Measurements from ENCODE around the gene ZNF485.
"Not testable (repeated sequence)": the region's sequence is repeated elsewhere in the genome, so short reads cannot be mapped to it uniquely, and the experiment has no call there.

Gene ZNF485

DNA sequence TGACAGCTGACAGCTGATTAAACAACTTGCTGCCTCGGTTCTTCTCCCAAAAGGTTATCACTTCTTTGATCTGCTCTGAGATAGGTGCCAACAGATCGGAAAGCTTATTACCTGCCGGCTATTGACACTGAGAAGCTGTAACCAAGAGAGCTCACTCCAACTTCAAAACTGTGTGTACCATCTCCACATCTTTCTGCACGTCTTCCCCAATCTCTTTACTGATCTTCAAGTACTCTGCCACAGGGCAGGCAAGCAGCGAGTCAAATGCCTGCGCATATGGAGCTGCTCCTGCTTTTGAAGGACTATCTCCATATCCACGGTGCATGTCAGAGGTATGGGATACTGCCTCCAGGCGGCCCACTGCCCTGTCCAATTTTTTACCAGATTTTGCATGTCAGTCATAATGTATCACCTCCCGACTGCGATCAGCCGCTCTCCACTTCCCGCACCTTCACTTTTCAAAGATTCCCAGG, 352 bp upstream of the ZNF485 start:
- no peak for DNase-seq (ENCODE audit: low spot score)

DNA sequence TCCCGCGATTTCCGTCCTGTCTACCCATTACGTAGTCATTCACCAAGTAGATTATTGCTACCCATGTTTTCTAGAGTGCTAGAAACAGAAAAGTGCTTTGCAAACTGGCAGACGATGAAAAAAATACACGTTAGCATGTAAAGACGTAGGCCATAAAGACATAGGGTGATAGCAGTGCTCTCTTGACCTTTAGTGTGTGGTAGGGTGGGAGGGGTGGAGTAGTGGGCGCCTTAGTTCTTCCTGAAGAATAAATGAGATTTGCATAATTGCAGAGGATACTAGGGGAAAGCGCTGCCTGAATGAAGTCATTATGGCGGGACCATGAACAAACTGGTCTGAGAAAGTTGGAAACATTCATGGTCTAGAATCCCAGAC, 948 bp downstream of the ZNF485 start:
- no peak for DNase-seq (ENCODE audit: low spot score)

DNA sequence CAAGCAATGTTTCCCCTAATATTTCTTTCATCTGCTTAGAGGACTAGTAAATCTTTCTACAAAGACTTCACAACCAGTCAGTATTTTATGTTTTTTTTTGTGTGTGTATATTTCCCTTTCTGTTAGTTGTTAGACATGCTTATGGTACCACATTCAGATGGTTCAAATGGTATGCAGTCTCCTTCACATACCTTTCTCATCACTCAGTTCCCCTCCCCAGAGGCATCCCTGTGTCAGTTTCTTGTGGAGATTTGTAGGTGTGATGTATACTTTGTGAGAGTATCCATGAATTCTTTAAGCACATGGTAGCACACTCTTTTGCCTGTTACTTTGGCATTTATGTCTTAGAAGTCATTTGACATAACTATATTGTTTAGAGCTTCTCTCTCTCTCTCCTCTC, 4.4 kb downstream of the ZNF485 start:
- no peak for DNase-seq (ENCODE audit: low spot score)

DNA sequence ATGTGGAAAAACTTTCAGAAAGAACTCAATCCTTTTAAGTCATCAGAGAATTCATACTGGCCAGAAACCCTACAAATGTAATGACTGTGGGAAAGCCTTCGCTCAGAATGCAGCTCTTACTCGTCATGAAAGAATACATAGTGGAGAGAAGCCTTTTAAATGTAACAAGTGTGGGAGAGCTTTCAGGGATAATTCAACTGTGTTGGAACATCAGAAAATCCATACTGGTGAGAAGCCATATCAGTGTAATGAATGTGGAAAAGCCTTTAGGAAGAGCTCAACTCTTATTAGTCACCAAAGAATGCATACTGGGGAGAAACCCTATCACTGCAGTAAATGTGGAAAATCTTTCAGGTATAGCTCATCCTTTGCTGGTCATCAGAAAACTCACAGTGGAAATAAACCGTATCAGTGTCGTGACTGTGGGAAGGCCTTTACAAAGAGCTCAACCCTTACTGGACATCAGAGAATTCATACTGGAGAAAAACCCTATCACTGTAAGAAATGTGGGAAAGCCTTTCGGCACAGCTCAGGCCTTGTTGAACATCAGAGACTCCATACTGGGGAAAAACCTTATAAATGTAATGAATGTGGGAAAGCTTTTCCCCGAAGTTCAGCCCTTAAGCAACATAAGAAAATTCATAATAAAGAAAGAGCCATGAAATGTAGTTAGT, 10.6 kb downstream of the ZNF485 start:
- DNase-seq (ENCODE audit: low spot score) = no peak

DNA sequence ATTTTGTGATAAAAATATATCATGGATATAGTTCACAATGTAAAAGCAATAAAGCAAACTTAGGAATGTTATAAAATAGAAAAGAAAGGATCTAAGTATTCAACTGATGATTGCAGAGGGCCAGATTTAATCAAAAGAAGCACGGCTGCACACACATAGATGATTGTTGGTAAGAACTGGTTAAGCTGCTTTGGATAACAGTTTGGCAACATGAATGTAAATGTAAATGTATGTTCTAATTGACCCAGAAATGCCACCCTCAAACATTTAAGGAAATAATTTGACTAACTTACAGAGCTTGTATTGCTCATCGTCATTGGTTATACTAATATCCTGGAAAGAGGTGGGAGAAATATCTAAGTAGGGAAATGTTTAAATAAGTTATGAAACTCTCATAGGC, 13.1 kb downstream of the ZNF485 start:
- no peak for DNase-seq (ENCODE audit: low spot score)

DNA sequence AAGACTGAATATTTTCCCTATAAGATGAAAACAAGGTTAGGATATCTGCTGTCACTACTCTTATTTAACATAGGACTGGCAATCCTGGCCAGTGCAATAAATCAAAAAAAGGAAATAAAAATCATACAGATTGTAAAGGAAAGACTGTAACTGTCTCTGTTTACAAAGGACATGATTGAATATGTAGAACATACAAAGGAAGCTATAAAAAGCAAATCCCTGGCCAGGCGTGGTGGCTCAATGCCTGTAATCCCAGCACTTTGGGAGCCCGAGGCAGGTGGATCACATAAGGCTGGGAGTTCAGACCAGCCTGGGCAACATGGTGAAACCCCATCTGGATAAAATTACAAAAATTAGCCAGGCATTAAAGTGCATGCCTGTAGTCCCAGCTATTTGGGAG, 15.8 kb downstream of the ZNF485 start:
- no peak for DNase-seq (ENCODE audit: low spot score)

DNA sequence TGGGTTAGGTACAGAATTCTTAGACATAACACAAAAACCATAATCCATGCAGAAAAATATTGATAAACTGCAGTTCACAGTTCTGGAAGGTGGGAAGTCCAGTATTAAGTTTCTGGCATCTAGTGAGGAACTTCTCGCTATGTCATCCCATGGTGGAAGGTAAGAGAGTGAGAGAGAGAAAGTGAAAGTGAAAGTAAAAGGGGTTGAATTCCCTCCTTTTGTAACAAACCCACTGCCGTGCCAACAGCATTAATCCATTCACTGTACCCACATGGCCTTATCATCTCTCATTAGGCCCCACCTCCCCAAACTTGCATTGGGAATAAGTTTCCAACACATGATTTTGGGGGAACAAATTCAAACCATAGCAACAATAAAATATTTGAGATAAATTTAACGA, 17.1 kb downstream of the ZNF485 start:
- no peak for DNase-seq (ENCODE audit: low spot score)

DNA sequence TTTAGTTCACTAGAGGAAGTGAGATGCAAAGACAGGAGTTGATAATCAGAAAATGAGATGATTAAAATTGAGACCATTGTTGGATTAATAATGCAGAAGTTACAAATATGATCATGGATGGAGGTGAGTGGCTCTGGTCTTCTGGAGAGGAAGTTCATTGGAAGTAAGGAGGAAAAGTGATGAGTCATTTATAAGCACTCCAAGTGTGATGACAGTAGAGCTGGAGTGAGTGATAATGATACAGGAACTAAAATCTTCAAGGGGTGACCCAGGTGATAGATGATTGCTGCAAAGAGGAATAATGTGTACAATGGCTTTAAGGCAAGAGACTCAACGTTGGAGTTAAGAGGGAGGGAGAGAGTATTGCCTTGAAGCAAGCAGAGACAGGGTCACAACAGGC, 21.7 kb downstream of the ZNF485 start:
- no peak for DNase-seq (ENCODE audit: low spot score)

DNA sequence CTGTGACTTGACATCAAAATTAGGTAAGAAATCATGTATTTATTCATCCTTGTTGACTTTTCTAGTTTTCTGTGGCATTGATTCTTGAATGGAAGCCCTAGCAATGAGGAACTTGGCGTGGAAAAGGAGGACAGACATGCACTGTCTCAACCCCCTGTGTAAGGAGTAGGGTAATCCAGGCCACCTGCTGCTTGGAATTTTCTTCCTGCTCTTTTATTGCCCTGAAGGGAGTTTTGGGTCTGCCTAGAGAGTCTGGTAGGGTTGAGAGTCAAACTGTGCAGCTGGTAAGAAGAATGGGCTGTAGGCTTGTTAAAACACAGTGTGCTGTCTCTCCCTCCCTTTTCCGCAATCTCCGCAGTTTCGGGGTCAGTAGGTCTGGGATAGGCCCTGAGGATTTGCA, 22.7 kb downstream of the ZNF485 start:
- DNase-seq (ENCODE audit: low spot score) = no peak

DNA sequence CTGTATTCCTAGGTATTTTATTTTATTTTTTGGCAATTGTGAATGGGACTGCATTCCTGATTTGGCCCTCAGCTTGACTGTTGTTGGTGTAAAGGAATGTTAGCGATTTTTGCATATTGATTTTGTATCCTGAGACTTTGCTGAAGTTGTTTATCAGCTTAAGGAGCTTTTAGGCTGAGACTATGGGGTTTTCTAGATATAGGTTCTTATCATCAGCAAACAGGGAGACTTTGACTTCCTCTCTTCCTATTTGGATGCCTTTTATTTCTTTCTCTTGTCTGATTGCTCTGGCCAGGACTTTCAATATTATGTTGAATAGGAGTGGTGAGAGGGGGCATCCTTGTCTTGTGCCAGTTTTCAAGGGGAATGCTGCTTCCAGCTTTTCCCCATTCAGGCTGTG, 29.6 kb downstream of the ZNF485 start:
- DNase-seq (ENCODE audit: low spot score) = not testable (repeated sequence)

DNA sequence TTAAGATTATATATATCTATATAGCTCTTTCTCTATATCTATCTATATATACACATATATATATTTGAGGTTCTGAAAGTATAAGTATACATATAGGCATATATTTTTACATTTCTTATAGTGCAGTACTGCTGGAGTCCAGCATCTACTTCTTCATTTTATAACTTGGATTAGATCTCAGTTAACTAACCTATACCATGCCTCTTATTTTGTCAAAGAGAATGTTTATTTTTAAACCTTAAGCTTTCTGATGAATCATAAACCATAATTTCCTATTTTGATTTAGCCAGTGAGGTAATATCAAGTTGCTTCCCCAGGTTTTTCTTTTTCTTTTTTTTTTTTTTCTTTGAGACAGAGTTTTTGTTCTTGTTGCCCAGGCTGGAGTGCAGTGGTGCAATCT, 34.4 kb downstream of the ZNF485 start:
- no peak for DNase-seq (ENCODE audit: low spot score)

DNA sequence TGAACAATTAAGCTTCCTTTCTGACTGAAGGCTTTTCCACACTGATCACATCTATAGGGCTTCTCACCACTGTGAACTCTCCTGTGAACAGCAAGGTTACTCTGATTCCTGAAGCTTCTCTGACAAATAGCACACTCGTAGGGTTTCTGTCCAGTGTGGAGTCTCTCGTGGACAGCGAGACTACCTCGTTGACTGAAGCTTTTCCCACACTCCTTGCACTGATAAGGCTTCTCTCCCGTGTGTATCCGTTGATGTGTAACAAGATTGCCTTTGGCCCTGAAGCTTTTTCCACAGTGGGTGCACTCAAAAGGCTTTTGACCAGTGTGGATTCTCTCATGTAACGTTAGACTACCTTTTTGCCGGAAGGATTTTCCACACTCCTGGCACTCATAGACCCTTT, 38.0 kb downstream of the ZNF485 start:
- no peak for DNase-seq (ENCODE audit: low spot score)

DNA sequence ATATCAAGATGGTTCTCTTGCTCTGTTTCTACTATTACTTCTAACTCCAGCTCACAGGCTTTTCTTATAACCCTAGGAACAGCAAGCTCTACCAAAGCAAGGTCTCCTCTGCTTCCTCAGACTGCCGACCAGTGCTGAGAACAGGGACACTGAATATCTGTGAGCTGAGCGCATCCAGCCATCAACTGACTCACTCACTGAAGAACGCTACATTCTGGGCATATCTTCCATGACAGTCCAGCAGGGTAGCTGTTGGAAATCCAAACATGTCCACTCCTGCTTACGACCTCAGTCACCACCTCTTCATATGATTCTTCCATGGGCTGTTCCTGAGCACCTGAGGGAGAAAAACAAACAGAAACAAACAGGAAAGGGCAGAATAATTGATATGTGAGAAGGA, 39.6 kb downstream of the ZNF485 start:
- no peak for DNase-seq (ENCODE audit: low spot score)

DNA sequence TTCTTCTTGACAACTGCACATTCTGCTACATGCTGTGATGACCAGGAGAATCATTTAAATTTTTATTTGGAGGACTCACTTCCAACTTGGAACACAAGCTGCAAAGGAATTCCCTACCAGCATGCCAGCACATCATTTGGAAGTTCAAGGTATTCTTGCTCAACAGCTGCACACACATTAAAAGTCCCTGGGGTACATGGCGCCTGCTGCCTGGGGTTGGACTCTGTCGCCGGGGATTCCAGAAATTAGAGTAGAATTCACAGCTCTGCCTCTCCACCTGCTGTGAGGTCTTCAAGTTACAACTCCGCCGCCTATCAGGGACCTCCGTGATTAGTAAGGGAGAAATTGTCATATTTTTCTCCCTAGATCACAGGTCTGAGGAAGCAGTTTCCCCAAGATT, 41.3 kb downstream of the ZNF485 start:
- DNase-seq (ENCODE audit: low spot score) = no peak

DNA sequence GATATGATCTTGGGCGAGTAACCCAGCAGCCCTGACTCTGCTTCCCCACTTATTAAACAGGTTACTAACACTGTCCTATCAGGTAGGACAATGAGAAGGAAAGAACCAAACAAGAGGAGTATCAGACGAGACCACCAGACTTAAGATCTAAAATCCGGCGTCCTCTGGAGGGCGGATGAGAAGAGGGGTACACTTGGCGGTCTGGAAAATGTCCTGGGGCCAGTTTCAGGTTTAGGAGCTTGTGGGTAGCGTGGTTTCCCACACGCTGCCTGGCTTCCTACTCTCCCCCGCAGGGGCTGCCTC, 41.8 kb downstream of the ZNF485 start:
- DNase-seq (ENCODE audit: low spot score) = peak; percentile 16

DNA sequence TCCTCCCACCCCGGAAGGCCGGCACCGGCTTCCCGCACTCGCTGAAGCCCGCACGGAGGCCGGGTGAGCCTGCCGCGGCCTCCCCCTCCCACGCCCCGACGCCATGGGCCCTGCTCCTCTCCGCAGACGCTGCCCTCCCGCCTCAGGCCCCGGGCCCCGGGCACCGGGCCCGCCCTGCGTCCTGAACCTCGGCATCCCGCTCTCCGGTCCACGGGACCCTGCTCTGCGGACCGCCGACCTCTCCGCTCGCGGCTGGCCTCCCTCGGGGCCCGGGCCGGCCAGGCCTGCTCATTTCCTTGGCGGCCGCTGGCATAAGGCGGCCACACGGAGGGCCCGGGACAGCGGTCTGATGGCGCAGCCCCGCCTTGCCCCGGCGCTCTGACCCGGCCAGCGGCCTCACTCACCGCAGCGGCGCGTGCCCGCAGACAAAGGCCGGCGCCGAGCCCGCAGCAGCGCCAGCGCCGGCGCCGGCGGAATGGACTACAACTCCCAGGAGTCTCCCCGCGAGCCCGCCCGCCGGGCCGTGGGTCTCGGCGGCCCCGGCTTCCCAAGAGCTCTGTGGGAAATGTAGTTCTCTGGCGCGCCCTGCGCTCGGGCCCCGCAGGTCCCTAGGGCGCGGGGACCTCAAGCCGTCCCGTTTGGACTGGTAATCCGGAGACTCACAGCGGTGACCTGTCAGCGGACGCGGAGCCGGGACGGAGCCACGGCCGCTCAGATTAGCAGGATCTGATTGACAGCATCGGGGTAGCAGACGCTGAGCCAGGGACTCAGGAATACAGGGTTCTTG, 42.4 kb downstream of the ZNF485 start, which contains the start of gene ZNF32:
ZNF32 (minus strand) TSS at position 484 of the 787 bp plus-strand sequence. CDS start 2,748 bp downstream, outside the sequence.
- peak; percentile 85 for DNase-seq (ENCODE audit: low spot score)

DNA sequence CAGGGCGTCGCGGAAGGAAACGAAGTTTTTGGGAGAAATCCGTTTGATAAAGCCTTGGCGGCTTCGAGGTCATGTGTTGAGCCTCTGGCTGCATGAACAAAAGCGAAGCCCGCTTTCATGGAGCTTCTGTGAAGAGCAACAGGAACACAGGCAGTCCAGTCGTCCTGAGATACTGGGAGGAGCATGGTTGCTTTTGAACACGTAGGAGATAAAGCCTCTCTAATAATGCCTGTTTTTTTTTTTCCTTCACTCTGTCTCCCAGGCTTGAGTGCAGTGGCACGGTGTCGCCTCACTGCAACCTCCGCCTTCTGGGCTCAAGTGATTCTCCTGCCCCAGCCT, 42.9 kb downstream of the ZNF485 start:
- no peak for DNase-seq (ENCODE audit: low spot score)

DNA sequence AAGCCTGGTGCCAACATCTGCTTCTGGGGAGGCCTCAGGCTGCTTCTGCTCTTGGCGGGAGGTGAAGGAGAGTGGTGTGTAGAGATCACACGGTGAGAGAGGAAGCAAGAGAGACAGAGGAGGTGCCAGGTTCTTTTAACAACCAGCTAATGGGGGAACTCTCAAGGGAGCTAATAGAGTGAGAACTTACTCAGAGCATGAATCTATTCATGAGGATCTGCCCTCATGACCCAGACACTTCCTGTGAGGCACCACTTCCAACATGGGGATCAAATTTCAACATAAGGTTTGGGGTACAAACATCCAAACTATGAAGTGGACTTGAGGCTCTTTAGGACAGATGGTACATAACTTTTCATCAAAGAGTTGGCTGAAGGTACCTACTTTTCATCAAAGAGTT, 47.5 kb downstream of the ZNF485 start:
- no peak for DNase-seq (ENCODE audit: low spot score)

DNA sequence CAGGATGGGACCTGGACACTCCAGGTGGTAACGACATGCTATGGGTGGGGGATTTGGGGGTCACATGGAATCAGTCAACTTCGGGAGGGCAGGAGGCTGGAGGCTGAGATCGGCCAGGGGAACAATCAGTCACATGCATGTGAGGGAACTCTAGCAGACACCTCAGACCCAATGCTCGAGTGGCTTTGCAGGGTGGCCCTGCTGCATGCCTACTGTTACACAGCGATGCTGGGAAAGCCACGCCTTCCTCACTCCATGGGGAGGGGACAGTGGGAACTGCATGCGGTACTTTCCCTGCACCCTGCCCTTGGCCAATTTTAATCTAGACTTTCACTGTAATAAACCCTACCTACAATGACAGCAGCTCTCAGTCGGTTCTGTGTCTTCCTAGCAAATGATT, 49.1 kb downstream of the ZNF485 start:
- no peak for DNase-seq (ENCODE audit: low spot score)

DNA sequence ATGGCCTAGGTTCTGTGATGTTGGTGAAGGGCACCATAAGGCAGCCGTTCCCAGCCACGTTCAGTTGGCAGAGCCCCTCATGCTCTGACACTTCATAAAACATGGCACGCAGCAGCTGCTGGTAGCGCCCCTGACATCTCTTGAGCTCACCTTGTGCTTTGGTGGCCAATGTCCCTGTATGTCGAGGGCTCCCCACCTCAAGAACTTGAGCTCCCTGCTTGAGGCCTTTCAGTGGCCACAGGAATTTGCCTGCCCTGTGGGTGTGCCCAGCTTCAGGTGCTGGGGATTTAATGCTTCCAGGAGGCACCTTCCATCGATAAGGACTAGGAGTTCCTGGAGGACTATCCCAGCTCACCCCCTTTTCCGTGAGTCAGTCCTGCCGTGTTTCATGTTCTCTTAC, 52.0 kb downstream of the ZNF485 start:
- DNase-seq (ENCODE audit: low spot score) = no peak

DNA sequence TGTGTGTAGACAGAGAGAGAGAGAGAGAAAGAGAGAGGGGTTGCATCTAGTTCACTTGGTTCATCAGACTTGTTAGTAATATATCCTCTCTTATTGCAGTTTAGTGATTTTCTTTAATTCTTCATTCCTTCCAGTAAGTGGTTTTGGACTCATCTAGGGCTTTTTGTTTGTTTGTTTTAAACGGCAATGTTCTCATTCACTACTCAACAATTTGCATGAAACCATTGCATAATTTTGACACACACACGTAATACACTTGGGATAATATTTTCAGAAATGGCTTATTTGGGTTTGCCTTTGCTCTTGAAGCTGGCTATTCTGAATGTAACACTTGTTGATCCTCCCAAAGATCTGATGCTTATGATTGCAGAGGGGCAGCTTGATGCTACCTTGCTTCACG, 58.8 kb downstream of the ZNF485 start:
- no peak for DNase-seq (ENCODE audit: low spot score)

DNA sequence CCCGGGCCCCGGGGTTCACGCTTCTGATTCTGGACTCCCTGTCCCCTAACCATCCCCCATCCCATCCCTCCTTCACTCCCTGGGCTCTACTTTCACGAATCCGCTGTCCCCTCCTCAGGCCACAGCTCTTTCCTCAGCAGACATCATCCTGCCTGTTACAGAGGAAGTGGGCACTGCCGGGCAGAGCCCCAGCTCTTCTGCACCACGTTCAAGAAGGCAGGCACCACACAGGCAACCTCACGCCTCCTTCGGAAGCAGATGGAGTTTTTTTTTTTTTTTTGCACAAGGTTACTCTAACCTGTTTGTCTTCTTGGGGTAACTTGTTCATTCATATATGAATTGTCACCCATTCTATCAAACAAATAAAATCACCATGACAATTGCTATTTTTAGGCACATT, 60.3 kb downstream of the ZNF485 start:
- no peak for DNase-seq (ENCODE audit: low spot score)

DNA sequence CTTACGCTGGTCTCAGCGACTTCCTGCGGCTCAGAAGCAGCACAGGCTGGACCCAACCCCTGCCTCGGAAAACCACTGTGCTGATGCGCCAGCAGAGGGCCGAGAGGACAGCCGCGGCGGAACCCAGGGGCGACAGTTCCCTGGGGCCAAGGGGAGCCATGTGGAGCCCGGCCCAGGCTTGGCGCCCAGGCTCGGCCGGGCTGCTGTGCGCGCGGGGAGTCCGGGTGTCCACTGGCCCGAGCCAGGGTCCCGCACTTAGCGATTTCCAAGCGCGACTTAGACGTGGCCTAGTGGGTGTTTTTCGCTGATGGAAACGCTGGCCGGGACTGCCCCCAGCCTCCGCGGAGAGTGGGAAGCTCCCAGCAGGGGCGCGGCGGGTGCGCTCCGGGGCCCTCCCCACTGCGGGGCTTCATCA, 61.1 kb downstream of the ZNF485 start:
- DNase-seq (ENCODE audit: low spot score) = no peak
